MCF 10A (cell line): ENCODE data around the gene C19orf53. TPM values are rescaled to one million over a fixed set of nuclear protein-coding genes. Genes with fewer than 3 reads are reported as not detected.

Experiments used
- BruUV-seq: library from RNA; stranded (reverse); fragments of 400-500 nt; replicated peaks from 2 replicates; lab custom pipeline; 2021; lab: Mats Ljungman, UMichigan
- CTCF ChIA-PET: fragments of 300-600 bp; sonication (Branson Sonifier 250); formaldehyde crosslinking; extraction: SDS; loops from one replicate; lab custom pipeline; 2021; ENCODE audit warnings: antibody characterized with exemption, inconsistent platforms; lab: Yijun Ruan, JAX
- POLR2A ChIA-PET: fragments of 300-600, 350-650 bp; sonication (Branson Sonifier 250); formaldehyde crosslinking; extraction: SDS; loops from one replicate; lab custom pipeline; 2020; ENCODE audit warnings: antibody characterized with exemption, inconsistent platforms; lab: Yijun Ruan, JAX
- DNase-seq: peaks from one replicate; pipeline ENCODE4 v3.0.0-alpha.2; 2018; ENCODE audit not compliant: unreplicated experiment
- H3K27ac Mint-ChIP-seq: one replicate; pipeline ENCODE4 v1.8.0; 2022; ENCODE audit warnings: mild to moderate bottlenecking, low read depth, mixed read lengths; ENCODE audit not compliant: unreplicated experiment
- H3K27me3 Mint-ChIP-seq: one replicate; pipeline ENCODE4 v1.8.0; 2022; ENCODE audit warnings: mixed read lengths; ENCODE audit not compliant: insufficient read depth, unreplicated experiment
- H3K36me3 Mint-ChIP-seq: one replicate; pipeline ENCODE4 v1.8.0; 2022; ENCODE audit warnings: mild to moderate bottlenecking, moderate library complexity, mixed read lengths; ENCODE audit not compliant: insufficient read depth, unreplicated experiment
- H3K4me1 Mint-ChIP-seq: one replicate; pipeline ENCODE4 v1.8.0; 2022; ENCODE audit warnings: mixed read lengths; ENCODE audit not compliant: insufficient read depth, unreplicated experiment
- H3K4me3 Mint-ChIP-seq: one replicate; pipeline ENCODE4 v1.8.0; 2022; ENCODE audit warnings: mild to moderate bottlenecking, moderate library complexity, mixed read lengths; ENCODE audit not compliant: unreplicated experiment
- H3K9me3 Mint-ChIP-seq: one replicate; pipeline ENCODE4 v1.8.0; 2022; ENCODE audit warnings: mixed read lengths; ENCODE audit not compliant: unreplicated experiment
- intact Hi-C: fragments of 100-400 bp; cut with micrococcal nuclease; formaldehyde crosslinking; loops from 2 replicates; pipeline ENCODE4 v1.14.1; 2022
- total RNA-seq: library from RNA; stranded (reverse); gene quantifications from 2 replicates; pipeline ENCODE4 v1.2.3, GENCODE V29; 2022
- TF ChIP-seq, protein P1 (sequence below): fragments of 200-600 bp; IDR thresholded peaks from one replicate; pipeline ENCODE4 v1.8.0; 2022; ENCODE audit warnings: antibody characterized with exemption, mild to moderate bottlenecking; ENCODE audit not compliant: unreplicated experiment

C19orf53 gene
- total RNA-seq, 1 experiment from 2014 or later, result 101 TPM

DNA sequence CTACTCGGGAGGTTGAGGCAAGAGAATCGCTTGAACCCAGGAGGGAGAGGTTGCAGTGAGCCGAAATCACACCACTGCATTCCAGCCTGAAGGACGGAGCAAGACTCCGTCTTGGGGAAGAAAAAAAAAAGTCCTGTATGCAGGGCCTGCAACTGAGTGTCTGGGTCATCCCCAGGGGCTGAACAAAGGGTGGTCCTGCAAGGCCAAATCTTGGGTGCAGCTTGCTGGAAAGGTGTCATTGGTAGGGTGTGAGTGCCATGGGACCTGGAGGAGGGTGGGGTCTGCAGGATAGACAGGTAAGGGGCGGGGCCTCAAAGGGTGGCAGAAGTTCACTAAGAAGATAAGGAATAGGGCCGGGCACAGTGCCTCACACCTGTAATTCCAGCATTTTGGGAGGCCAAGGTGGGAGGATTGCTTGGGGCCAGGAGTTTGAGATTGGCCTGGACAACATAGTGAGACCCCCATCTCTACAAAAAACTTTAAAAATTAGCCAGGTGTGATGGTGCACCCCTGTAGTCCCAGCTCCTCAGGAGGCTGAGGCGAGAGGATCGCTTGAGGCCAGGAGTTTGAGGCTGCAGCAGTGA is 52.5 kb downstream of the C19orf53 start:
- TF ChIP-seq, protein P1, sequence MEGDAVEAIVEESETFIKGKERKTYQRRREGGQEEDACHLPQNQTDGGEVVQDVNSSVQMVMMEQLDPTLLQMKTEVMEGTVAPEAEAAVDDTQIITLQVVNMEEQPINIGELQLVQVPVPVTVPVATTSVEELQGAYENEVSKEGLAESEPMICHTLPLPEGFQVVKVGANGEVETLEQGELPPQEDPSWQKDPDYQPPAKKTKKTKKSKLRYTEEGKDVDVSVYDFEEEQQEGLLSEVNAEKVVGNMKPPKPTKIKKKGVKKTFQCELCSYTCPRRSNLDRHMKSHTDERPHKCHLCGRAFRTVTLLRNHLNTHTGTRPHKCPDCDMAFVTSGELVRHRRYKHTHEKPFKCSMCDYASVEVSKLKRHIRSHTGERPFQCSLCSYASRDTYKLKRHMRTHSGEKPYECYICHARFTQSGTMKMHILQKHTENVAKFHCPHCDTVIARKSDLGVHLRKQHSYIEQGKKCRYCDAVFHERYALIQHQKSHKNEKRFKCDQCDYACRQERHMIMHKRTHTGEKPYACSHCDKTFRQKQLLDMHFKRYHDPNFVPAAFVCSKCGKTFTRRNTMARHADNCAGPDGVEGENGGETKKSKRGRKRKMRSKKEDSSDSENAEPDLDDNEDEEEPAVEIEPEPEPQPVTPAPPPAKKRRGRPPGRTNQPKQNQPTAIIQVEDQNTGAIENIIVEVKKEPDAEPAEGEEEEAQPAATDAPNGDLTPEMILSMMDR, result no peak
- H3K4me3 Mint-ChIP-seq, result no peak overlapping the region
- no TSS peak for BruUV-seq
- H3K4me1 Mint-ChIP-seq, result peaks cover 16% of the 10 kb centered on the region
- intact Hi-C loops, result no loop called here
- no peak overlapping the region for H3K27ac Mint-ChIP-seq
- POLR2A ChIA-PET, result interaction anchor here (1.1 kb wide), 1 partner anchor 36 kb away, joined by 8 read pairs; no protein-coding TSS in a partner anchor
- CTCF ChIA-PET, result interaction anchor here (0.5 to 1.0 kb wide), 3 partner anchors 34 to 54 kb away, joined by 3 to 5 read pairs (median 4); no protein-coding TSS in a partner anchor
- no peak for DNase-seq
- no peaks in the 10 kb centered on the region for H3K27me3 Mint-ChIP-seq
- no peaks in the 10 kb centered on the region for H3K9me3 Mint-ChIP-seq
- H3K36me3 Mint-ChIP-seq, result peaks cover 83% of the 10 kb centered on the region

GRCh38 chr19:13827656-13828055 is 53.4 kb downstream of the C19orf53 start:
- Mint-ChIP-seq H3K4me1 (peaks cover 16% of the 10 kb centered on the region), H3K4me3 (no peak overlapping the region), H3K9me3 (no peaks in the 10 kb centered on the region), H3K36me3 (peaks cover 83% of the 10 kb centered on the region), H3K27ac (no peak overlapping the region), H3K27me3 (no peaks in the 10 kb centered on the region)
- CTCF ChIA-PET, result interaction anchor here (0.9 kb wide), 1 partner anchor 34 kb away, joined by 5 read pairs; no protein-coding TSS in a partner anchor
- intact Hi-C loops, result no loop called here
- DNase-seq, result no peak
- POLR2A ChIA-PET, result interaction anchor here (1.1 kb wide), 1 partner anchor 35 kb away, joined by 8 read pairs; no protein-coding TSS in a partner anchor
- TF ChIP-seq, protein P1, result no peak
- BruUV-seq, result no TSS peak

Other genes with a start within 250 kb of the C19orf53 start
- gene MRI1, start 9.9 kb upstream of the C19orf53 start, total RNA-seq, result 24.8 and 27.0 TPM in 2 replicates
- gene ZSWIM4, start 21.0 kb downstream of the C19orf53 start, total RNA-seq, result 9.2 and 9.4 TPM in 2 replicates
- not detected in 2 replicates for gene NANOS3, start 102.7 kb downstream of the C19orf53 start, total RNA-seq
- gene BRME1, start 131.7 kb downstream of the C19orf53 start, total RNA-seq, result 0.75 and 1.8 TPM in 2 replicates
- 36.7 and 37.1 TPM in 2 replicates for gene CC2D1A, start 131.7 kb downstream of the C19orf53 start, total RNA-seq
- 0.25 and 0.51 TPM in 2 replicates for gene PODNL1, start 164.0 kb downstream of the C19orf53 start, total RNA-seq
- gene DCAF15, start 178.1 kb downstream of the C19orf53 start, total RNA-seq, result 17.6 and 19.3 TPM in 2 replicates
- gene RFX1, start 231.9 kb downstream of the C19orf53 start, total RNA-seq, result 16.8 and 17.7 TPM in 2 replicates